DOHH2 (cell line): Measurements from ENCODE around the gene KANK4.

Experiments
- H3F3A ChIP-seq: fragments of 200-600 bp; sonication (generic), shearing (Covaris generic); 2 replicates; pipeline ENCODE4 v1.6.0; 2016; ENCODE audit warnings: antibody characterized with exemption, mild to moderate bottlenecking; ENCODE audit not compliant: control insufficient read depth, insufficient read depth
- H3K27ac ChIP-seq: fragments of 200-600 bp; sonication (generic); 2 replicates; pipeline ENCODE4 v1.5.1; 2014; ENCODE audit warnings: low read depth, mild to moderate bottlenecking, low read length, moderate library complexity
- H3K27me3 ChIP-seq: fragments of 200-600 bp; sonication (generic); 2 replicates; pipeline ENCODE4 v1.6.1; 2014; ENCODE audit warnings: mild to moderate bottlenecking, low read length, mixed read lengths; ENCODE audit not compliant: control insufficient read depth
- H3K36me3 ChIP-seq: fragments of 200-600 bp; sonication (generic); 2 replicates; pipeline ENCODE4 v1.6.1; 2014; ENCODE audit warnings: mild to moderate bottlenecking, low read length, moderate library complexity, mixed read lengths; ENCODE audit not compliant: control insufficient read depth
- H3K4me1 ChIP-seq: fragments of 200-600 bp; sonication (generic); 2 replicates; pipeline ENCODE4 v1.6.1; 2014; ENCODE audit warnings: mild to moderate bottlenecking, low read length, mixed read lengths; ENCODE audit not compliant: control insufficient read depth
- H3K4me2 ChIP-seq: fragments of 200-600 bp; sonication (generic); 2 replicates; pipeline ENCODE4 v1.6.0; 2014; ENCODE audit warnings: mild to moderate bottlenecking, low read length, moderate library complexity
- H3K4me3 ChIP-seq: fragments of 200-600 bp; sonication (generic); 2 replicates; pipeline ENCODE4 v1.5.1; 2014; ENCODE audit warnings: mild to moderate bottlenecking, low read length, mixed read lengths
- H3K79me2 ChIP-seq: fragments of 200-600 bp; sonication (generic); 2 replicates; pipeline ENCODE4 v1.6.1; 2014; ENCODE audit warnings: mild to moderate bottlenecking, low read length, mixed read lengths; ENCODE audit not compliant: control insufficient read depth
- H3K9me2 ChIP-seq: fragments of 200-600 bp; sonication (generic); replicated peaks from 2 replicates; pipeline ENCODE4 v1.6.1; 2014; ENCODE audit warnings: mild to moderate bottlenecking, low read length, mixed read lengths; ENCODE audit not compliant: control insufficient read depth
- H3K9me3 ChIP-seq: fragments of 200-600 bp; sonication (generic); 2 replicates; pipeline ENCODE4 v1.6.1; 2014; ENCODE audit warnings: antibody characterized with exemption, low read length, mixed read lengths; ENCODE audit not compliant: control insufficient read depth, insufficient read depth
- H4K20me1 ChIP-seq: fragments of 200-600 bp; sonication (generic); 2 replicates; pipeline ENCODE4 v1.6.0; 2014; ENCODE audit warnings: low read depth, mild to moderate bottlenecking, antibody characterized with exemption, low read length, moderate library complexity; ENCODE audit not compliant: control insufficient read depth, insufficient read depth
- CTCF ChIP-seq: fragments of 200-600 bp; sonication (generic); IDR thresholded peaks from one replicate; pipeline ENCODE4 v1.5.1; 2014; ENCODE audit warnings: antibody characterized with exemption, mild to moderate bottlenecking, low read depth, low read length; ENCODE audit not compliant: poor library complexity, severe bottlenecking
- EZH2phosphoT487 ChIP-seq: fragments of 200-600 bp; sonication (generic); IDR thresholded peaks from 2 replicates; pipeline ENCODE4 v1.6.1; 2017; ENCODE audit warnings: borderline replicate concordance, mild to moderate bottlenecking, antibody characterized with exemption, low read length, moderate library complexity, mixed read lengths

The KANK4 gene

GRCh38 chr1:62309906-62310305 is 9.3 kb downstream of the KANK4 start:
- Histone ChIP-seq H4K20me1 (no peaks in the 10 kb centered on the region), H3K79me2 (no peaks in the 10 kb centered on the region), H3K9me3 (no peaks in the 10 kb centered on the region), H3K27me3 (peaks cover 2% of the 10 kb centered on the region; the same call in 1 of the 2 replicates), H3K36me3 (no peaks in the 10 kb centered on the region), H3K4me1 (no peaks in the 10 kb centered on the region), H3K4me3 (no peak overlapping the region), H3K27ac (no peak overlapping the region), H3K4me2 (no peak overlapping the region), H3K9me2 (no peaks in the 10 kb centered on the region), H3F3A (no peaks in the 10 kb centered on the region)
- TF ChIP-seq EZH2phosphoT487 (no peak), CTCF (no peak)

- H3K27me3 ChIP-seq: peaks cover 2% of the 10 kb centered on the region; the same call in 1 of the 2 replicates
- H3K79me2 ChIP-seq: no peaks in the 10 kb centered on the region
- H3K9me3 ChIP-seq: no peaks in the 10 kb centered on the region
- H3K4me2 ChIP-seq: no peak overlapping the region
- TF ChIP-seq CTCF (no peak), EZH2phosphoT487 (no peak)
- no peaks in the 10 kb centered on the region for H3F3A ChIP-seq
- no peak overlapping the region for H3K4me3 ChIP-seq
- H3K27ac ChIP-seq: no peak overlapping the region
- no peaks in the 10 kb centered on the region for H4K20me1 ChIP-seq
- H3K4me1 ChIP-seq: no peaks in the 10 kb centered on the region
- no peaks in the 10 kb centered on the region for H3K9me2 ChIP-seq
- H3K36me3 ChIP-seq: no peaks in the 10 kb centered on the region
Measured at GRCh38 chr1:62308606-62309005, 10.6 kb downstream of the KANK4 start.

- no peaks in the 10 kb centered on the region for H3F3A ChIP-seq
- H3K4me2 ChIP-seq: no peak overlapping the region
- H3K27me3 ChIP-seq: peaks cover 2% of the 10 kb centered on the region; the same call in 1 of the 2 replicates
- H3K79me2 ChIP-seq: no peaks in the 10 kb centered on the region
- no peak overlapping the region for H3K4me3 ChIP-seq
- no peaks in the 10 kb centered on the region for H4K20me1 ChIP-seq
- H3K9me2 ChIP-seq: no peaks in the 10 kb centered on the region
- no peak for TF ChIP-seq CTCF
- no peak for TF ChIP-seq EZH2phosphoT487
- no peaks in the 10 kb centered on the region for H3K36me3 ChIP-seq
- H3K27ac ChIP-seq: no peak overlapping the region
- no peaks in the 10 kb centered on the region for H3K4me1 ChIP-seq
- no peaks in the 10 kb centered on the region for H3K9me3 ChIP-seq
Measured at GRCh38 chr1:62307895-62308492, 11.2 kb downstream of the KANK4 start.
